ENCODE measurements around the gene FOXL1. TPM values are rescaled to one million over a fixed set of nuclear protein-coding genes. Genes with fewer than 3 reads are reported as not detected.

The FOXL1 gene
- total RNA-seq, 1 experiment from 2014 or later, result 4.3 TPM

GRCh38 chr16:86549076-86549892 is 29.1 kb upstream of the FOXL1 start:
- DNase-seq (ENCODE audit: low read depth), result no peak

DNA sequence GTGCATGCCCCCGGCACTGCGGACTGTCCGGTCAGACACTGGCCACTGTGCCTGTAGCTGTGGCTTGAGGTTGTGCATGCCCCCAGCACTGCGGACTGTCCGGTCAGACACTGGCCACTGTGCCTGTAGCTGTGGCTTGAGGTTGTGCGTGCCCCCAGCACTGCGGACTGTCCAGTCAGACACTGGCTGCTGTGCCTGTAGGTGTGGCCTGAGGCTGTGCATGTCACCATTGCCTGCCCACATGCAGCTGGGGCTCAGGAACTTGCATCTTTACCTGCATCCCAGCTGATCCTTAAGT is 28.5 kb upstream of the FOXL1 start:
- DNase-seq (ENCODE audit: low read depth), result no peak

DNA sequence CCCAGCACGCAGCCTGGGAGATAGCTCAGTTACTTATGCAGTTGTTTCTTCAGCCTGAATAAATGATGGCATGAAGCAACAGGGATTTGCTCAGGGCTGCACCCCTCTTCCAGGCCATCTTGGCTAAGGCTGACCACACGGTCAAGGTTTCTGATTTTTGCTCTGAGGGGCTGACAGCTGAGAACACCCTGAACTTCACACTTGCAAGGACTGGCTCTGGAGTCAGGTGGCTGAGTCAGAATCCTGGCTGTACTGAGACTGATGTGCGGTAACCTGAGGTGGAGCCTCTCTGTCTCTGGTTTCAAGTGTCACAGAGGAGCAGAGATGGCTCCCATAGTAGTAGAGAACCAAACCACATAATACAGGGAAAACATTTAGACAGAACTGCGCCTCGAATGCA is 28.1 kb upstream of the FOXL1 start:
- no peak for DNase-seq (ENCODE audit: low read depth)

GRCh38 chr16:86553356-86553755 is 25.0 kb upstream of the FOXL1 start:
- DNase-seq (ENCODE audit: low read depth), result no peak

GRCh38 chr16:86554599-86554916 is 23.8 kb upstream of the FOXL1 start:
- no peak for DNase-seq (ENCODE audit: low read depth)

- peak; percentile 87 for DNase-seq (ENCODE audit: low read depth)
Observed at GRCh38 chr16:86554917-86555703, 23.2 kb upstream of the FOXL1 start, which contains the start of gene MTHFSD. Gene MTHFSD, minus strand, starts transcription at chr16:86555235. Its CDS starts 51 bp downstream, at chr16:86555184.

- DNase-seq (ENCODE audit: low read depth), result no peak
Observed at GRCh38 chr16:86555704-86556075, 22.7 kb upstream of the FOXL1 start.

- DNase-seq (ENCODE audit: low read depth), result no peak
Observed at GRCh38 chr16:86556576-86556975, 21.8 kb upstream of the FOXL1 start.

GRCh38 chr16:86557587-86557986 is 20.8 kb upstream of the FOXL1 start:
- DNase-seq (ENCODE audit: low read depth), result no peak

DNA sequence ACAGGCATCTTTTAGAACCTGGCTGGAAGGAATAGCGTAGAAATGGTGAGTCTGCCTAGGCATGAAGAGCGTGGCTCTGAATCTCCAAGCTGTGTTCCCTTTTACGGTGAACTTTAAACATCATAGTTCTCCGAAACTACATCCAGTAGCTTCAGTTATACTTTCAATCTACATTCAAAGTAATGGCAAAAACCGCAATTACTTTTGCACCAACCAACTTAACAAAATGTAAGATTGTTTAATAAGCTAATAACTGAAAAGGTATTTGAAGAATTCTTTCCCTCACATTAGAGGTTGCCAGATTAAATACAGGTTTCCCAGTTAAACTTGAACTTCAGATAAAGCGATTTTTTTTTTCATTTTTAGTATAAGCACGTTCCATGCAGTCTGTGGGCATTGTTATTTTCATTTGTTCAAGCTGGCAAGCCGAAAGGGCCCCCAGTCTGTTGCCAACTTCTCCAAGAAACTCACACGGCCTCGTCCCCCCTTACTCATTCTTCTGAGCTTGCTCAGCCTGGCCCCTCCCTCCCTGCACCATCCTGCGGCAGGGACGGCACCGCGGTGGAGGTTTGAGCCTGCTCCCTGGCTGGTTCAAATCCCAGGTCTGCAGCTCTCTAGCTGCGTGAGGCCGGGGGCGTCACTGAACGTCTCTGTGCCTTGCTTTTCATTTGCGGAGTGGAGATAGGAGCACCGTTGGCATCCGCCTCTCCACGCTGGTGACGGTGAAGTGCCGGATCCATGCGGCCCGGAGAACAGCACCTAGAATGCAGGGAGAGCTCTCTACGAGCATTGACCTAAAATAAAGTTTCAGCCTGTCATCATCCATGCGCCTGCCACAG is 19.8 kb upstream of the FOXL1 start:
- no peak for DNase-seq (ENCODE audit: low read depth)

GRCh38 chr16:86559802-86560305 is 18.5 kb upstream of the FOXL1 start:
- no peak for DNase-seq (ENCODE audit: low read depth)

GRCh38 chr16:86562356-86562755 is 16.0 kb upstream of the FOXL1 start:
- DNase-seq (ENCODE audit: low read depth), result no peak

- DNase-seq (ENCODE audit: low read depth), result peak; percentile 81
Observed at GRCh38 chr16:86563469-86564345, 14.6 kb upstream of the FOXL1 start.

GRCh38 chr16:86565181-86565631 is 13.1 kb upstream of the FOXL1 start:
- DNase-seq (ENCODE audit: low read depth), result no peak

- DNase-seq (ENCODE audit: low read depth), result no peak
Observed at GRCh38 chr16:86565644-86566511, 12.5 kb upstream of the FOXL1 start.

DNA sequence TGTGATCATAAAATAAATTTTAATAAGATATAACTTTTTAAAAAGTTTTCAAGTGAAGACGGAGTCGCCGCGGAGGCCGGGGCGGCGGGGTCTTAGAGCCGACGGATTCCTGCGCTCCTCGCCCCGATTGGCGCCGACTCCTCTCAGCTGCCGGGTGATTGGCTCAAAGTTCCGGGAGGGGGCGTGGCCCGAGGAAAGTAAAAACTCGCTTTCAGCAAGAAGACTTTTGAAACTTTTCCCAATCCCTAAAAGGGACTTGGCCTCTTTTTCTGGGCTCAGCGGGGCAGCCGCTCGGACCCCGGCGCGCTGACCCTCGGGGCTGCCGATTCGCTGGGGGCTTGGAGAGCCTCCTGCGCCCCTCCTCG is 11.8 kb upstream of the FOXL1 start, which contains the start of gene FOXC2:
Gene FOXC2, plus strand, starts transcription at position 229 of the 365 bp plus-strand sequence. CDS start 507 bp downstream, outside the sequence.
- peak; percentile 91 for DNase-seq (ENCODE audit: low read depth)

GRCh38 chr16:86566966-86567700 is 11.2 kb upstream of the FOXL1 start:
- peak; percentile 71 for DNase-seq (ENCODE audit: low read depth)

DNA sequence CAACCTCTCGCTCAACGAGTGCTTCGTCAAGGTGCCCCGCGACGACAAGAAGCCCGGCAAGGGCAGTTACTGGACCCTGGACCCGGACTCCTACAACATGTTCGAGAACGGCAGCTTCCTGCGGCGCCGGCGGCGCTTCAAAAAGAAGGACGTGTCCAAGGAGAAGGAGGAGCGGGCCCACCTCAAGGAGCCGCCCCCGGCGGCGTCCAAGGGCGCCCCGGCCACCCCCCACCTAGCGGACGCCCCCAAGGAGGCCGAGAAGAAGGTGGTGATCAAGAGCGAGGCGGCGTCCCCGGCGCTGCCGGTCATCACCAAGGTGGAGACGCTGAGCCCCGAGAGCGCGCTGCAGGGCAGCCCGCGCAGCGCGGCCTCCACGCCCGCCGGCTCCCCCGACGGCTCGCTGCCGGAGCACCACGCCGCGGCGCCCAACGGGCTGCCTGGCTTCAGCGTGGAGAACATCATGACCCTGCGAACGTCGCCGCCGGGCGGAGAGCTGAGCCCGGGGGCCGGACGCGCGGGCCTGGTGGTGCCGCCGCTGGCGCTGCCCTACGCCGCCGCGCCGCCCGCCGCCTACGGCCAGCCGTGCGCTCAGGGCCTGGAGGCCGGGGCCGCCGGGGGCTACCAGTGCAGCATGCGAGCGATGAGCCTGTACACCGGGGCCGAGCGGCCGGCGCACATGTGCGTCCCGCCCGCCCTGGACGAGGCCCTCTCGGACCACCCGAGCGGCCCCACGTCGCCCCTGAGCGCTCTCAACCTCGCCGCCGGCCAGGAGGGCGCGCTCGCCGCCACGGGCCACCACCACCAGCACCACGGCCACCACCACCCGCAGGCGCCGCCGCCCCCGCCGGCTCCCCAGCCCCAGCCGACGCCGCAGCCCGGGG is 10.4 kb upstream of the FOXL1 start:
- DNase-seq (ENCODE audit: low read depth), result peak; percentile 66

All from RPMI7951 (cell line).